Islet precursor cell (in vitro differentiated cells): ENCODE measurements around the gene CDKN3.
"Not testable (repeated sequence)": the region's sequence is repeated elsewhere in the genome, so short reads cannot be mapped to it uniquely, and the experiment has no call there.

Experiments
- DNase-seq: peaks from one replicate; pipeline ENCODE4 v3.0.0-alpha.2; 2018

CDKN3 gene

GRCh38 chr14:54457609-54457996 is 60.8 kb downstream of the CDKN3 start:
- no peak for DNase-seq

- DNase-seq = not testable (repeated sequence)
Observed at GRCh38 chr14:54458536-54458935, 61.7 kb downstream of the CDKN3 start.

- DNase-seq = no peak
Observed at GRCh38 chr14:54459106-54459505, 62.3 kb downstream of the CDKN3 start.

- DNase-seq = no peak
Observed at GRCh38 chr14:54462048-54462447, 65.2 kb downstream of the CDKN3 start.

GRCh38 chr14:54465654-54466053 is 68.8 kb downstream of the CDKN3 start:
- peak; percentile 62 for DNase-seq

- no peak for DNase-seq
Observed at GRCh38 chr14:54467280-54467679, 70.5 kb downstream of the CDKN3 start.
